Activated CD8-positive, alpha-beta memory T cell treated with anti-CD3 and anti-CD28 coated beads, Interleukin-2, amount 50 U/mL, for 24 hours (primary cell): ENCODE measurements around the gene ZCWPW1.
"Not testable (repeated sequence)": the region's sequence is repeated elsewhere in the genome, so short reads cannot be mapped to it uniquely, and the experiment has no call there.

ENCODE experiments used
- DNase-seq: peaks from one replicate; pipeline ENCODE4 v3.0.0-alpha.2; 2020; ENCODE audit errors: extremely low read depth

Gene ZCWPW1

GRCh38 chr7:100401811-100402210 is 26.7 kb downstream of the ZCWPW1 start:
- DNase-seq = no peak

- no peak for DNase-seq
These were observed 27.8 kb downstream of the ZCWPW1 start for GRCh38 chr7:100400656-100401055.

- no peak for DNase-seq
These were observed 28.5 kb downstream of the ZCWPW1 start for GRCh38 chr7:100400041-100400440.

GRCh38 chr7:100398239-100398638 is 30.3 kb downstream of the ZCWPW1 start:
- DNase-seq = no peak

- DNase-seq = no peak
These were observed 31.0 kb downstream of the ZCWPW1 start for GRCh38 chr7:100397315-100398081.

- no peak for DNase-seq
These were observed 32.0 kb downstream of the ZCWPW1 start for GRCh38 chr7:100396421-100396982.

- no peak for DNase-seq
These were observed 34.4 kb downstream of the ZCWPW1 start for GRCh38 chr7:100394077-100394476.

GRCh38 chr7:100393233-100393905 is 35.1 kb downstream of the ZCWPW1 start:
- DNase-seq = no peak

GRCh38 chr7:100390286-100391009 is 38.1 kb downstream of the ZCWPW1 start:
- DNase-seq = no peak

- DNase-seq = no peak
These were observed 38.9 kb downstream of the ZCWPW1 start for GRCh38 chr7:100389437-100390088.

- no peak for DNase-seq
These were observed 40.8 kb downstream of the ZCWPW1 start for GRCh38 chr7:100387695-100388094.

- DNase-seq = no peak
These were observed 41.6 kb downstream of the ZCWPW1 start for GRCh38 chr7:100386940-100387339.

GRCh38 chr7:100384628-100385294 is 43.7 kb downstream of the ZCWPW1 start:
- no peak for DNase-seq

GRCh38 chr7:100382234-100382853 is 46.2 kb downstream of the ZCWPW1 start:
- not testable (repeated sequence) for DNase-seq

GRCh38 chr7:100381531-100382233 is 46.8 kb downstream of the ZCWPW1 start:
- DNase-seq = not testable (repeated sequence)

- no peak for DNase-seq
These were observed 48.3 kb downstream of the ZCWPW1 start for GRCh38 chr7:100380196-100380595.

- DNase-seq = no peak
These were observed 50.3 kb downstream of the ZCWPW1 start for GRCh38 chr7:100378114-100378755.

GRCh38 chr7:100376066-100376465 is 52.4 kb downstream of the ZCWPW1 start:
- no peak for DNase-seq

GRCh38 chr7:100374601-100375000 is 53.9 kb downstream of the ZCWPW1 start:
- DNase-seq = no peak
